HG03103 (cell line): ENCODE data around the gene TP53TG3F.
"Not testable (repeated sequence)": the region's sequence is repeated elsewhere in the genome, so short reads cannot be mapped to it uniquely, and the experiment has no call there.

Experiments used
- ATAC-seq: cut with Tn5 transposase; IDR thresholded peaks from one replicate; pipeline ENCODE4 v1.9.1; 2021; ENCODE audit warnings: low read depth; ENCODE audit not compliant: unreplicated experiment

The TP53TG3F gene, protein sequence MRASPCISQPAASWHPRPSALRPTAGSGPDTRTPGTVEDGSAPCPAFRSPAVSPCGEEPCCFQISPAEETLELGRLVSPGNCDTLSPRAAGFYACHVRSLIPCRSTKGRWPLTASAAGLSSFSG

DNA sequence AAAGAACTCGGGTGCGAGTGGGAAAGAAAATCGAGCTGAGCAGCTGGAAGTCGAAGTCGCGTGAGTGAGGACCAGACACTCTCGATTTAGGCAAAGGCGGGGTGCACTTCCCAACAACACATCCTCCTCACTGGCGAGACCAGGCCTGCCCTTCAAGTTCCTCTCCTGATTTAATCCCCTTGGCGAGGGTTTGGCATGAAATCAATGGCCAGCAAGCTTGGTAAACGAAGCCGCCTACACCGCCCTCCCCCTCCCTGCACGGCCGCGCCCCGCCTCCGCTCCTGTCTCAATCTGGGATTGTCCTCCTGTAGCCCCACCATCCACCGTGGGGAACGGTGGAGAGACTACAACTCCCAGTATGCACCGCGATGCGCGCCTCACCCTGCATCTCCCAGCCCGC lies at the start of gene TP53TG3F:
Gene TP53TG3F (plus strand): TSS at position 301 of the 400 bp plus-strand sequence. CDS start 68 bp downstream, at position 369.
- ATAC-seq = not testable (repeated sequence)

DNA sequence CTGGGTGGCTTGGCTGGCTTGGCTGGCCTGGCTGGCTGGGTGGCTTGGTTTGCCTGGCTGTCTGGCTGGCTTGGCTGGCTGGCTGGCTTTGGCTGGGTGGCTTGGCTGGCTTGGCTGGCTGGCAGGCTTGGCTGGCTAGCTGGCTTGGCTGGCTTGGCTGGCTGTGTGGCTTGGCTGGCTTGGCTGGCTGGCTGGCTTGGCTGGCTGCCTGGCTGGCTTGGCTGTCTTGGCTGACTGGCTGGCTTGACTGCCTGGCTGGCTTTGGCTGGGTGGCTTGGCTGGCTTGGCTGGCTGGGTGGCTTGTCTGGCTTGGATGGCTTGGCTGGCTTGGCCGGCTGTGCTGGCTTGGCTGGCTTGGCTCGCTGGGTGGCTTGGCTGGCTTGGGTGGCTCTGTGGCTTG lies 32.2 kb downstream of the TP53TG3F start:
- ATAC-seq = not testable (repeated sequence)

DNA sequence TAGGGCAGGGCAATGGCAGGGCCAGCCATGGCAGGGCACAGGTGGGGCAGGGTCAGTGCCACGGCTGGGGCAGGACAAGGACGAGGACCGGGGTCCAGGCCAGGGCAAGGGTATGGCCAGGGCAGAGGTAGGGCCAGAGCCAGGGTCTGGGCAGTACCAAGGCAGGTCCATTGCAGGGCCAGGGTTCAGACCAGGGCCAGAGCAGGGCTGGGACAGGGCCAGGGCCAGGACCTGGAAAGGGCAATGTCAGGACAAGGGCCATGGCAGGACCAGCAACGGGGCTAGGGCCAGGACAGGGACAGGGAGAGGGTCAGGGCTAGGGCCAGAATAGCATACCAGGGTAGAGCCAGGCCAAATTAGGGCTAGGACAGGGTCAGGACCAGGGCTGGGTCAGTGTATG lies 47.8 kb downstream of the TP53TG3F start:
- not testable (repeated sequence) for ATAC-seq

GRCh38 chr16:33509070-33509469 lies 49.7 kb downstream of the TP53TG3F start:
- not testable (repeated sequence) for ATAC-seq

GRCh38 chr16:33509906-33510305 lies 50.5 kb downstream of the TP53TG3F start:
- not testable (repeated sequence) for ATAC-seq
